ENCODE measurements around the gene INTS11.

GRCh38 chr1:1292851-1293250, 31.6 kb downstream of the INTS11 start:
- TF ChIP-seq CTCF (optimal IDR thresholded peaks at IDR 0.05 in 1 of 3, IDR thresholded peaks at IDR 0.05 in 1 of 3, conservative IDR thresholded peaks at IDR 0.05 in 1 of 3; ENCODE audit: extremely low read depth in 1 of 3, insufficient read depth in 2 of 3, low read length in 3 of 3) (no peak), EZH2 (IDR thresholded peaks at IDR 0.05; ENCODE audit: low read length) (no peak)
